ENCODE data around the gene ADAMTS15. TPM values are rescaled to one million over a fixed set of nuclear protein-coding genes. Genes with fewer than 3 reads are reported as not detected.
A peak's percentile ranks its signal among the peaks of the same experiment; 100 is the strongest.

Gene ADAMTS15
- total RNA-seq, 4 donors from 2014 or later = 18.4 to 34.1 (median 24.9) TPM

DNA sequence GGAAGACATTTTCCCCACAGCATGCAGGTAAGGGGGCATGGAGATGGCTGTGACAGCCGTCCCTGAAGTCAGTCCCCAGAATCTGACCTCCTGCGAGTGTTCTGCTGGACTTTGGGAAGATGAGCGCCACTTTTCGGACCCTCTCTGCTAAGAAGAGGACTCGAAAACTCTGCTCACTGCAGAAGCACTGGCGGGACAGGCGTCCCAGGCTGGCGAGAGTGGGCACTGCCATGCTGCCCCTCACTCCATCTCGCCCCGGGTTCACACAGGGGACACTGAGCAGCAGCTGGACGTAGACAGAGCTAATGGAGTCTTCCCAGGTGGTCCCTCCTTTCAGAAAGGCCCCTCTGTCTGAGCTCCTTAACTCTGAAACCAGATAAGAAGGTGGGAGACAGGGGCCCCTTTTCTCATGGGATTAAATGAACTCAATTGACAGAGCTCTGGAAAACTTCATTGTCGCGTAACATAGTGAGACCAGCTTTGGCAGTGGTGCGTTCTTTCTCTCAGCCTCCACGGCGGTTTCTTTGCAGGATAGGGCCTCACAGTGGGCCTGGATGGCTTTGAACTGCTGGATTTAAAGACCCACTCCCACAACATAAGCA, 24.8 kb upstream of the ADAMTS15 start:
- Histone ChIP-seq H3K4me3 (no peak overlapping the region), H3K9me3 (no peaks in the 10 kb centered on the region), H3K36me3 (no peaks in the 10 kb centered on the region), H3K4me1 (peaks cover 0 to 24% (median 6%) of the 10 kb centered on the region in 4 donors), H3K27me3 (peaks cover 0 to 19% of the 10 kb centered on the region in 2 donors), H3K27ac (no peak overlapping the region)
- no peak for DNase-seq (ENCODE audit: low spot score in 2 of 2)
- no peak for TF ChIP-seq EP300 (IDR thresholded peaks at IDR 0.05)
- TF ChIP-seq, protein P1, sequence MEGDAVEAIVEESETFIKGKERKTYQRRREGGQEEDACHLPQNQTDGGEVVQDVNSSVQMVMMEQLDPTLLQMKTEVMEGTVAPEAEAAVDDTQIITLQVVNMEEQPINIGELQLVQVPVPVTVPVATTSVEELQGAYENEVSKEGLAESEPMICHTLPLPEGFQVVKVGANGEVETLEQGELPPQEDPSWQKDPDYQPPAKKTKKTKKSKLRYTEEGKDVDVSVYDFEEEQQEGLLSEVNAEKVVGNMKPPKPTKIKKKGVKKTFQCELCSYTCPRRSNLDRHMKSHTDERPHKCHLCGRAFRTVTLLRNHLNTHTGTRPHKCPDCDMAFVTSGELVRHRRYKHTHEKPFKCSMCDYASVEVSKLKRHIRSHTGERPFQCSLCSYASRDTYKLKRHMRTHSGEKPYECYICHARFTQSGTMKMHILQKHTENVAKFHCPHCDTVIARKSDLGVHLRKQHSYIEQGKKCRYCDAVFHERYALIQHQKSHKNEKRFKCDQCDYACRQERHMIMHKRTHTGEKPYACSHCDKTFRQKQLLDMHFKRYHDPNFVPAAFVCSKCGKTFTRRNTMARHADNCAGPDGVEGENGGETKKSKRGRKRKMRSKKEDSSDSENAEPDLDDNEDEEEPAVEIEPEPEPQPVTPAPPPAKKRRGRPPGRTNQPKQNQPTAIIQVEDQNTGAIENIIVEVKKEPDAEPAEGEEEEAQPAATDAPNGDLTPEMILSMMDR (IDR thresholded peaks at IDR 0.05) = no peak
- no peak for TF ChIP-seq POLR2A (IDR thresholded peaks at IDR 0.05)
- 84 to 87% methylated on average over 16 of the region's 16 CpGs for WGBS, 2 donors

DNA sequence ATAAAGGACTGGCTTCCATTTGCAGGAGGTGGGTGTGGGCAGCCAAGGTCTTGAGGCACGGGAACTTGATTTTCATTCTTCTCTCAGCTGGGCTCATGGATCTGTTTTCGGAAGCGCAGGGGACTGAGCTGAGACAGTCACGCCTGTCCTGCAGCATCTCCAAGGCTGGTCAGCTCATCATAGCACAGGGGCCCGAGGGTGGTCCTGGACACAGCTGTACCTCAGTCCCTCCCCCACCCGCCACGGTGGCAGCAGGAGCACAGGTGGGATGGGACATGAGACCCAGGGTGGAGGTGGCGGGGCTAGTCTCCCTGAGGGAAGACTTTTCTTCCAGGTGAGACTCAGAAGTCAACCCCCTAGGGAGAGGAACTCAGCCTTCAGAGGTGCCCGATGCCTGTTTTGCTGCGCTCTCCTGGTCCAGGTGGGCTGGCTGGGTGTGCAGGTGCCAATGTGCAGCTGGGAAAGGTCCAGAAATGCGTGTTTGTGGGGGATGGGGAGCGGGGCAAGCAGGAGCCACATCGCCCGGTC, 23.8 kb upstream of the ADAMTS15 start:
- Histone ChIP-seq H3K36me3 (no peaks in the 10 kb centered on the region), H3K4me1 (peaks cover 0 to 28% (median 6%) of the 10 kb centered on the region in 4 donors), H3K27ac (no peak overlapping the region), H3K4me3 (no peak overlapping the region), H3K9me3 (no peaks in the 10 kb centered on the region), H3K27me3 (peaks cover 0 to 29% of the 10 kb centered on the region in 2 donors)
- TF ChIP-seq, protein P1 (IDR thresholded peaks at IDR 0.05) = no peak
- TF ChIP-seq EP300 (IDR thresholded peaks at IDR 0.05) = no peak
- no peak for TF ChIP-seq POLR2A (IDR thresholded peaks at IDR 0.05)
- WGBS, 2 donors = 94 to 97% methylated on average over 12 to 13 of the region's 14 CpGs
- DNase-seq (ENCODE audit: low spot score in 2 of 2) = no peak

DNA sequence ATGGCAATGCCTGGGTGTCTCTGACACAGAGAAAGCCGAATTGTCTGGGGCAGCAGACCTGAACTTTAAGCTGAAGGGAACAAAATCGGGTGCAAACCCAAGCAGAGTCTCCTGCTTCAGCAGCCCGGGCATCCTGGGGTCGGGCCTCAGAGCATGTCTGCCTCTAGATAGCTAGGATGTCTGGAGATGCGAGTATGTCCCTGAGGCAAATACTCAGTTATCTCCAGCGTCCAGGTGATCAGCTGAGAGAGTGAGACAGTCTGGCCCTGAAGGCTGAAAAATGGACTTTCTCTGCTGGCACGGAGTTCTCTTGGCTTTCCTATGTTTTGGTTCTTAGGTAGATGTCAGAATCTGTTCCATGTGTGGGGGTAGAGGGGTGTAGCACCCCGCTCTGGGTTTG, 23.3 kb upstream of the ADAMTS15 start:
- peaks cover 0 to 30% (median 6%) of the 10 kb centered on the region in 4 donors for H3K4me1 ChIP-seq

DNA sequence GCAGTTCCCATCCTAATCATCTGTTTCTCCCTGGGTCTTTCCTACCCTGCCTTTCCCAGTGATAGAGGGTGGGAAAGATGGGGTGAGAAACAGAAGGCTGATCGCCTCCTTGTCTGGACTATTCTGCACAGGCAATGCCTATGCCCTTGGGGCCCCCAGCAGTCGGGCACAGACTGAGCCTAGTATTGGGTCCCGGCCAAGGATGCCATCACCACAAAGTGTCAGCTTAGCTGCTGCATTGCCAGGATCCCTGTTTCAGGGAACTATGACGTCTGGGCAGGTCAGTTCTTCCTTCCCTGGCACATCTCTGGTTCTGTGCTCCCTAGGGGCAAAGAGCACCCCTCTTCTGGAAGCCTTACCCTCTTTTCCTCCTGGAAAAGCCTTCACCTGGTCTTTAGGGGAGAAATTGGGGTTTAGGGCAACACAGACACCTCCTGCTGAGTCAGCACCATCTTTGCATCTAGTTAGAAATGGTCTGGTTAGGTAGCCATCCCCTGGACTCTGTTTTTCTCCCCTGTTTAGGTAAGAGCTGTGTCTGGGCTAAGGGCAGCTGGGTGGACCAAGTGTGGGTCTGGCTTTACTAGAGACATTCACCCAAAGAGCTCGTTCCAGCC, 22.1 kb upstream of the ADAMTS15 start:
- Histone ChIP-seq H3K27me3 (peaks cover 0 to 37% of the 10 kb centered on the region in 2 donors), H3K9me3 (no peaks in the 10 kb centered on the region), H3K4me1 (peaks cover 0 to 27% (median 6%) of the 10 kb centered on the region in 4 donors), H3K36me3 (no peaks in the 10 kb centered on the region), H3K4me3 (peak overlapping the region in 2 of 4 donors; percentile 59 to 60), H3K27ac (peak overlapping the region in 1 of 4 donors; percentile 74)
- no peak for TF ChIP-seq POLR2A (IDR thresholded peaks at IDR 0.05)
- TF ChIP-seq, protein P1 (IDR thresholded peaks at IDR 0.05) = no peak
- no peak for TF ChIP-seq EP300 (IDR thresholded peaks at IDR 0.05)
- no peak for DNase-seq (ENCODE audit: low spot score in 2 of 2)
- WGBS, 2 donors = 61 to 78% methylated on average over 5 of the region's 5 CpGs

More for the DNA sequence above, 23.3 kb upstream of the ADAMTS15 start:
- DNase-seq (ENCODE audit: low spot score in 2 of 2) = no peak
- no peaks in the 10 kb centered on the region for H3K36me3 ChIP-seq
- no peak overlapping the region for H3K27ac ChIP-seq
- no peaks in the 10 kb centered on the region for H3K9me3 ChIP-seq
- no peak overlapping the region for H3K4me3 ChIP-seq
- peaks cover 0 to 30% of the 10 kb centered on the region in 2 donors for H3K27me3 ChIP-seq
- WGBS, 2 donors = 91 to 92% methylated on average over 8 of the region's 8 CpGs
- no peak for TF ChIP-seq EP300 (IDR thresholded peaks at IDR 0.05)
- TF ChIP-seq POLR2A (IDR thresholded peaks at IDR 0.05) = no peak
- TF ChIP-seq, protein P1 (IDR thresholded peaks at IDR 0.05) = no peak

DNA sequence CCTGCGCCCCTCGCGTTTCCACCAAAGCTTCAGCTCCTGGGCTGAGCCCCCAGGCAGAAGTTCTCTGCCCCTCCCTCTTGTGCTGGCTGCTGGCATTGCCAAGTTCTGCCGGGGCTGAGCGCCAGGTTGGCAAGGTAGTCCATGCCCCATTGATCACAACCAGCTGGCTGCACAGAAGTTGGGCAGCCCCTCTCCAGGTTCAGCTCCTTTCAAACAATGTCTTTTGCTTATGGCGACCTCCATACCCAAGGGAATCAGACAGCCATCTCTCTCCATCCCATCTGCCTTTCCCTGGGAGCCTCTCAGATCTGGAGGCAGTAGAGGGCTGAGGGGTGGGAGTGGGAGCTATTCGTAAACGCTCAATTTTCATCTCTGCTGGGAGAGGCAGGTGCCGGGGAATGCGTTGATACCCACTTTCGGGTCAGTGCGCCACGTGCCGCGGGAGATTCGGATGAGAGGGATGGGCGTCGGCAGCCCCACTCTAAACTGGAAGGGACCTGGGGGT, 21.6 kb upstream of the ADAMTS15 start:
- Histone ChIP-seq H3K27ac (peak overlapping the region in 1 of 4 donors; percentile 74), H3K4me1 (peaks cover 0 to 29% (median 8%) of the 10 kb centered on the region in 4 donors), H3K27me3 (peaks cover 0 to 37% of the 10 kb centered on the region in 2 donors), H3K36me3 (no peaks in the 10 kb centered on the region), H3K9me3 (no peaks in the 10 kb centered on the region), H3K4me3 (peak overlapping the region in 2 of 4 donors; percentile 59 to 60)
- DNase-seq (ENCODE audit: low spot score in 2 of 2) = no peak
- TF ChIP-seq, protein P1 (IDR thresholded peaks at IDR 0.05) = no peak
- TF ChIP-seq POLR2A (IDR thresholded peaks at IDR 0.05) = no peak
- no peak for TF ChIP-seq EP300 (IDR thresholded peaks at IDR 0.05)
- 29 to 43% methylated on average over 16 to 18 of the region's 18 CpGs for WGBS, 2 donors

Measured in tibial nerve (tissue), 4 donors.